ENCODE measurements around the gene MMD.

The MMD gene

DNA sequence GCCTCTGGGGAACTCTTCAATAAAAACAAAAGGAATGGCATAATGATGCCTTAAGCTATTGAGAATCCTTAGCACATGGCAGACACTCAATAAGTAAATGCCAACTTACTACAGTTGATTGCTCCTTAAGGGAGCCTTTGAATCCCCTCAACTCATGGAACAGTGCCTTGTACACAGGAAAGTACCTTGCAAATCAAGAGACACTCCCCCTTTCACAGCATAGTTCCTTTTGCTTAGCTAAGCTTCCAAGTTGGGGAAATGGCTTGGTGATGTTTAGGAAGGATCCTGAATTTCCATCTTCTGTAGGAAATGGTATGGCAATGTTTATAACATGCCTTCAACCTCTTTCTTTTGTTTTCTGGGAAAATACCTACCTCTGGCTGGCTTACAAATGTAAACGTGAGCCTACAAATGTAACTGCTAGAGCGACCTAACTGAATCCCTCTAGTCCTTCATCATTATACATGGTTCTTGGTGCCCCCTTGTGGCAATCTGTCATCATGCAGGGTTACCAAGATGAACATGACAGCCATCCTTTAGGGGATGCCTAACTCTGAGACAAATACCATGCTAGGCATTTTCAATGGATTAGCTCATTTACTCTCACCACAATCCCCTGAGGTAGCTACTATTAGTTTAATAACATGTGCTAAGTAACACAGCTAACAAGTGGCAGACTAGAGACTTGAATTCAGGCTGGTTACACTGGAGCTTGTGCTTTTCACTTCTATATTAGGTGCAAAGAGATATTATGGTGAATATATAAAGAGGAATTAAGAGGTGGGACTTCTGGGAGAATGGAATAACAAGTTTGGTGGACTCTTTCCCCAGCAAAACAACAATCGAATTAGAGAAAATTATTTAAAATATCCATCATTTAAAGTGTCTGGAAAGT lies 65.0 kb downstream of the MMD start:
- TF ChIP-seq CTCF (IDR thresholded peaks at IDR 0.05): peak; percentile 83
- H3K4me3 ChIP-seq (ENCODE audit: low read depth, low read length): no peak overlapping the region
- no peak overlapping the region for H3K27ac ChIP-seq
- H3K79me2 ChIP-seq: no peaks in the 10 kb centered on the region
- no peak overlapping the region for H3K9ac ChIP-seq
- H3K9me3 ChIP-seq (ENCODE audit: control insufficient read depth, low read length): no peaks in the 10 kb centered on the region
- no peak overlapping the region for H3K4me2 ChIP-seq (ENCODE audit: low read length)
- H3K27me3 ChIP-seq (ENCODE audit: control insufficient read depth, insufficient read depth, low read length): no peaks in the 10 kb centered on the region
- no peaks in the 10 kb centered on the region for H3K4me1 ChIP-seq
- H2AFZ ChIP-seq: peak overlapping the region; percentile 23
- no peaks in the 10 kb centered on the region for H3K36me3 ChIP-seq (ENCODE audit: control insufficient read depth, insufficient read depth, low read length)

- Histone ChIP-seq H3K9ac (no peak overlapping the region), H3K4me3 (ENCODE audit: low read depth, low read length) (no peak overlapping the region), H3K79me2 (no peaks in the 10 kb centered on the region), H3K27me3 (ENCODE audit: control insufficient read depth, insufficient read depth, low read length) (no peaks in the 10 kb centered on the region), H3K9me3 (ENCODE audit: control insufficient read depth, low read length) (no peaks in the 10 kb centered on the region), H3K4me1 (no peaks in the 10 kb centered on the region), H3K27ac (no peak overlapping the region), H3K4me2 (ENCODE audit: low read length) (no peak overlapping the region), H2AFZ (no peak overlapping the region), H3K36me3 (ENCODE audit: control insufficient read depth, insufficient read depth, low read length) (no peaks in the 10 kb centered on the region)
- no peak for TF ChIP-seq CTCF (IDR thresholded peaks at IDR 0.05)
These were observed 66.7 kb downstream of the MMD start for GRCh38 chr17:55354941-55355340.

DNA sequence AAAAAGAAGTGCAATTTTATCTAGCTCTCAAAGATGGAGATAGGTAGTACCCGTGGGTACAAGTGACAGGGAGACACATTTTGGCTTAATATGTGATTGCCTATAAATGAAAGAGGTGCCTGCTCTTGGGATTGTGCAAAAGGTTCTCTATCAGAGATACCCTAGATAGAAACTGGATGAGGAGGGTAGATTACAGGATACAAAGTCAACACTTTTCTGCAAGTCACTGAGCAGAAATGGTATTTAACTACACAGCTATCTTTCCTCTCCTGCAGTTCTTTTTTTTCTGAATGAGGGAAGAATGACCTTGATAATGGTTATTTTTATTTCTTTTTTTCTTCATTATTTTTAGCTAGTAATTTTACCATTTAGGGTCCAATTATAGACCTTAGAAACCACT lies 67.6 kb downstream of the MMD start:
- Histone ChIP-seq H3K27me3 (ENCODE audit: control insufficient read depth, insufficient read depth, low read length) (no peaks in the 10 kb centered on the region), H3K4me1 (peaks cover 2% of the 10 kb centered on the region), H3K79me2 (no peaks in the 10 kb centered on the region), H3K27ac (no peak overlapping the region), H3K9me3 (ENCODE audit: control insufficient read depth, low read length) (no peaks in the 10 kb centered on the region), H3K4me3 (ENCODE audit: low read depth, low read length) (no peak overlapping the region), H3K4me2 (ENCODE audit: low read length) (no peak overlapping the region), H3K9ac (no peak overlapping the region), H2AFZ (no peak overlapping the region), H3K36me3 (ENCODE audit: control insufficient read depth, insufficient read depth, low read length) (no peaks in the 10 kb centered on the region)
- TF ChIP-seq CTCF (IDR thresholded peaks at IDR 0.05): no peak

- no peak overlapping the region for H3K9ac ChIP-seq
- H3K27ac ChIP-seq: no peak overlapping the region
- no peaks in the 10 kb centered on the region for H3K36me3 ChIP-seq (ENCODE audit: control insufficient read depth, insufficient read depth, low read length)
- H3K4me2 ChIP-seq (ENCODE audit: low read length): no peak overlapping the region
- no peak for TF ChIP-seq CTCF (IDR thresholded peaks at IDR 0.05)
- H3K9me3 ChIP-seq (ENCODE audit: control insufficient read depth, low read length): no peaks in the 10 kb centered on the region
- peaks cover 4% of the 10 kb centered on the region for H3K4me1 ChIP-seq
- H3K4me3 ChIP-seq (ENCODE audit: low read depth, low read length): no peak overlapping the region
- H3K27me3 ChIP-seq (ENCODE audit: control insufficient read depth, insufficient read depth, low read length): no peaks in the 10 kb centered on the region
- no peaks in the 10 kb centered on the region for H3K79me2 ChIP-seq
- H2AFZ ChIP-seq: no peak overlapping the region
These were observed 70.4 kb downstream of the MMD start for GRCh38 chr17:55351226-55351625.

- no peaks in the 10 kb centered on the region for H3K36me3 ChIP-seq (ENCODE audit: control insufficient read depth, insufficient read depth, low read length)
- no peak overlapping the region for H3K4me3 ChIP-seq (ENCODE audit: low read depth, low read length)
- H3K4me2 ChIP-seq (ENCODE audit: low read length): no peak overlapping the region
- H3K79me2 ChIP-seq: no peaks in the 10 kb centered on the region
- H3K9ac ChIP-seq: no peak overlapping the region
- TF ChIP-seq CTCF (IDR thresholded peaks at IDR 0.05): no peak
- no peak overlapping the region for H3K27ac ChIP-seq
- peaks cover 4% of the 10 kb centered on the region for H3K4me1 ChIP-seq
- no peak overlapping the region for H2AFZ ChIP-seq
- H3K9me3 ChIP-seq (ENCODE audit: control insufficient read depth, low read length): no peaks in the 10 kb centered on the region
- no peaks in the 10 kb centered on the region for H3K27me3 ChIP-seq (ENCODE audit: control insufficient read depth, insufficient read depth, low read length)
These were observed 70.8 kb downstream of the MMD start for GRCh38 chr17:55350825-55351205.
